ENCODE measurements around the gene HP.

- TF ChIP-seq, protein P1, sequence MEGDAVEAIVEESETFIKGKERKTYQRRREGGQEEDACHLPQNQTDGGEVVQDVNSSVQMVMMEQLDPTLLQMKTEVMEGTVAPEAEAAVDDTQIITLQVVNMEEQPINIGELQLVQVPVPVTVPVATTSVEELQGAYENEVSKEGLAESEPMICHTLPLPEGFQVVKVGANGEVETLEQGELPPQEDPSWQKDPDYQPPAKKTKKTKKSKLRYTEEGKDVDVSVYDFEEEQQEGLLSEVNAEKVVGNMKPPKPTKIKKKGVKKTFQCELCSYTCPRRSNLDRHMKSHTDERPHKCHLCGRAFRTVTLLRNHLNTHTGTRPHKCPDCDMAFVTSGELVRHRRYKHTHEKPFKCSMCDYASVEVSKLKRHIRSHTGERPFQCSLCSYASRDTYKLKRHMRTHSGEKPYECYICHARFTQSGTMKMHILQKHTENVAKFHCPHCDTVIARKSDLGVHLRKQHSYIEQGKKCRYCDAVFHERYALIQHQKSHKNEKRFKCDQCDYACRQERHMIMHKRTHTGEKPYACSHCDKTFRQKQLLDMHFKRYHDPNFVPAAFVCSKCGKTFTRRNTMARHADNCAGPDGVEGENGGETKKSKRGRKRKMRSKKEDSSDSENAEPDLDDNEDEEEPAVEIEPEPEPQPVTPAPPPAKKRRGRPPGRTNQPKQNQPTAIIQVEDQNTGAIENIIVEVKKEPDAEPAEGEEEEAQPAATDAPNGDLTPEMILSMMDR (IDR thresholded peaks at IDR 0.05), result no peak
- no peak for TF ChIP-seq POLR2A (IDR thresholded peaks at IDR 0.05)
Observed at GRCh38 chr16:72009779-72010178, 44.5 kb upstream of the HP start.

Measured in uterus (tissue), 2 donors.